IMR-90 (cell line): Measurements from ENCODE around the gene CMIP.

Source experiments
- CEBPB ChIP-seq: IDR thresholded peaks from 2 replicates; pipeline ENCODE4 v1.6.1; 2012; ENCODE audit warnings: low read depth, low read length, improper control_type of control experiment
- CHD1 ChIP-seq: IDR thresholded peaks from 2 replicates; pipeline ENCODE4 v1.6.1; 2012; ENCODE audit warnings: low read depth, low read length, improper control_type of control experiment
- CTCF ChIP-seq: conservative IDR thresholded peaks from 2 replicates; pipeline ENCODE4 v1.5.1; 2012; ENCODE audit warnings: mild to moderate bottlenecking, low read depth, low read length, improper control_type of control experiment
- ELK1 ChIP-seq: fragments of 150-350 bp; IDR thresholded peaks from 2 replicates; pipeline ENCODE4 v1.6.1; 2016; ENCODE audit warnings: low read depth, mild to moderate bottlenecking, low read length, moderate library complexity, borderline replicate concordance
- FOS ChIP-seq: fragments of 150-350 bp; IDR thresholded peaks from 2 replicates; pipeline ENCODE4 v1.6.1; 2016; ENCODE audit warnings: low read depth, low read length
- MAFK ChIP-seq: IDR thresholded peaks from 2 replicates; pipeline ENCODE4 v1.6.1; 2012; ENCODE audit warnings: low read depth, low read length, improper control_type of control experiment
- MXI1 ChIP-seq: IDR thresholded peaks from 2 replicates; pipeline ENCODE4 v1.6.1; 2012; ENCODE audit warnings: low read depth, mild to moderate bottlenecking, low read length, moderate library complexity, borderline replicate concordance
- NFE2L2 ChIP-seq: fragments of 150-350 bp; IDR thresholded peaks from 2 replicates; pipeline ENCODE4 v1.6.1; 2016; ENCODE audit warnings: low read depth, mild to moderate bottlenecking, low read length
- POLR2A ChIP-seq: IDR thresholded peaks from 2 replicates; pipeline ENCODE4 v1.6.1; 2012; ENCODE audit warnings: mild to moderate bottlenecking, low read depth, low read length
- RAD21 ChIP-seq: IDR thresholded peaks from 2 replicates; pipeline ENCODE4 v1.6.1; 2012; ENCODE audit warnings: low read length, improper control_type of control experiment
- RFX5 ChIP-seq: IDR thresholded peaks from 2 replicates; pipeline ENCODE4 v1.8.0; 2012; ENCODE audit warnings: low read depth, mild to moderate bottlenecking, low read length, moderate library complexity
- USF2 ChIP-seq: fragments of 150-350 bp; IDR thresholded peaks from 2 replicates; pipeline ENCODE4 v1.6.1; 2017; ENCODE audit warnings: mild to moderate bottlenecking, antibody characterized with exemption, low read length, low read depth

- TF ChIP-seq CTCF (no peak), USF2 (no peak), POLR2A (no peak), NFE2L2 (no peak), MXI1 (no peak), ELK1 (no peak), CEBPB (no peak), RAD21 (no peak), CHD1 (no peak), FOS (no peak), MAFK (no peak), RFX5 (no peak)
Measured at GRCh38 chr16:81480606-81481206, 36.1 kb downstream of the CMIP start.
